GDM1 (cell line): ENCODE results near the gene PAK6.

Experiments used
- DNase-seq: peaks from one replicate; lab custom pipeline; 2025; lab: John Stamatoyannopoulos, UW

Gene PAK6

DNA sequence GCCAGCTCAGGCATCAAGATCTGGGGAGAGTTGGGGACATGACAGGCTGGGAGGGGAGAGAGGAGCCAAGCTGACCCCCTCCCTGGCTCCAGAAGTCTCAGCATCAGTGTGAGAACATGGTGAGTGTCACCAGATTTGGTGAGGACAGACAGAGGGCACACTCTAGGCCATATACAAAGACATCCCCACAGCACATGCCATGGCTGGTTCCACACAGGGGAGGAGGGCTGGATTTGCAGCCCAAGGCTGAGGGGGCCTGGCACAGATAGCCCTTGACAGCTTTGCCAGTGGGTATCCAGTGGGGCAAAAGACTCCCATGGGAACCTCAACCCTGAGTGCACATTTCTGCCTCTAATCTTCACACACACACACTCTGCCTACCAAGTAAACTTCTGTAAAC lies 54.1 kb downstream of the PAK6 start:
- DNase-seq, result no peak

DNA sequence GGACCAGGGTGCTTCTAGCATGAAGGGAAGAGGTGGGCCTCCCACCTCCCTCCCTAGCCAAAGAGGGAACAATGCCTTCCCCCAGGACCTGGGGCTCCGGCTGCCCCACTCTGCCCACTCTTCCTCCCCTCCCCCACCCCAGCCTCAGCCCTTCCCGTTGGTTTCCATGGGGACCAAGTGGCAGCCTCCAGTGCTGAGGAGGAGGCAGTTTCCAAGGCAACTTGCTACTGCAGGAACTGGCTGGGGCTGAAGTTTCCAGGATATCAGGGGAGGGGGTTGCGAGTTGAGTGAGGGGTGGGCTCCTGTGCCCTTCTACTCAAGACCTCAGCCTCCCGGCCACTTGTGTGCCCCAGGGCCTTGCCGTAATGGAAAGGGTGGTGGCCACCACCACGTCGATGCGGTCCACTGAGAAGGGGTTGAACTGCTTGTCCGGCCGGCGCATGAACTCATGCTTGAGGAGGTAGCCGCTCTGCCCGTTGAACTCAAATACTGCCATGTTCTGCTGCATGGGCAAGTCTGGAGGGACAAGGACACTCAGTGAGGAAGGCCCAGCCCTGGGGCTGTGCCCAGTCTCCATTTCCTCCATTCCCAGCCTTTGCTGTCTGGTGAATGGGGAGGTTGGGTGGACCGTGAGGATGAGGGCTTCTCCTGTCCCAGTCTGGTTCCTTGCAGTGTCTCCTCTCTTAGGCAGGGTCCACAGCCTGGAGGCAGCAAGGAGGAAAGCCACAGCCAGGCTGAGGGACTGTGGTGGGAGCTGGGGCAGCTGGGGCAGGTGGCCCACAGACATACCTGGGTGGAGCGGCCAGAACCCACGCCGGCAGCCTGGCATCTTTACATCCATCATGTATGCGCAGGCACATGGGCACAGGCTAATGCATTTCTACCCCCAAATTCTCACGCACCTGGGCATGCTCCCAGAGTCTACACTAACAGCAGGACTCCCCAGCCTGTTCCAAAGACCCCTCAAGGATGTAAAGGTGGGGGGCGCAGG lies 55.3 kb downstream of the PAK6 start:
- no peak for DNase-seq

- no peak for DNase-seq
Observed at GRCh38 chr15:40295297-40295696, 56.4 kb downstream of the PAK6 start.

GRCh38 chr15:40295877-40296560 lies 57.2 kb downstream of the PAK6 start:
- no peak for DNase-seq

GRCh38 chr15:40296561-40297230 lies 57.8 kb downstream of the PAK6 start:
- no peak for DNase-seq

GRCh38 chr15:40297356-40297755 lies 58.5 kb downstream of the PAK6 start:
- DNase-seq, result no peak

DNA sequence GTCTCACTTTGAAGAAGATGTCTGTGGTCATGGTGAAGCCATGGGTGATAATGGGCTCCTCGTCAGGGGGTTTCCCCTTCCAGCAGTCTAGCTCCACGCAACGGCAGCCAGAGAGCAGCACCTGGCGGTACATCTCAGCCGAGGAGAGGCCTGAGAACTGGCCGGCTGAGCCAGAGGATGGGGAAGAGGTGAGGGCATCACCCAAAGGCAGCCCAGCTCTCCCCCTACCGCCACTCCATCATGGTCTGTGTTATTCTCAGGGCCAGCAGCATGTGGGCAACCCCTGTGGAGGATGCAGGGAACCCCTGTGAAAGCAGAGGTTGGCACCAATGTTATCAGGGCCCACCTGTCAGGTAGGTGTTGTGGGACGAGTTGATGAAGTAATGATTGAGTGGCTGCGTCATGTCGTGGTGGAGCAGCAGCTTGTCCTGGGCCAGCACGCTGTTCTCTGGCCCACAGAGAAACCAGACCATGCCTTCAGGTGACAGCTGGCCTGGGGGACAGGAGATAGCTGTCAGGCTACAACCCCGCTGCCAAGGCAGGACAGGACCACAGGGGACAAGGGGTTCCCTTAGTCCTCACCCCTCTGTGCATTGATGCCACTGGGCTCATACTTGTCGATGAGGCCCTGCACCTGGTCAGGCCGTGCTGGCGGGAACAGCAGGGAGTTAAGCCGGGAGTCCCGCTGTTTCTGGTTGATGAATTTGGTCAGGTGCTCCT lies 59.5 kb downstream of the PAK6 start:
- no peak for DNase-seq

- no peak for DNase-seq
Observed at GRCh38 chr15:40300367-40300766, 61.5 kb downstream of the PAK6 start.

GRCh38 chr15:40300771-40301170 lies 61.9 kb downstream of the PAK6 start:
- DNase-seq, result no peak

GRCh38 chr15:40301467-40302179 lies 62.8 kb downstream of the PAK6 start:
- no peak for DNase-seq

DNA sequence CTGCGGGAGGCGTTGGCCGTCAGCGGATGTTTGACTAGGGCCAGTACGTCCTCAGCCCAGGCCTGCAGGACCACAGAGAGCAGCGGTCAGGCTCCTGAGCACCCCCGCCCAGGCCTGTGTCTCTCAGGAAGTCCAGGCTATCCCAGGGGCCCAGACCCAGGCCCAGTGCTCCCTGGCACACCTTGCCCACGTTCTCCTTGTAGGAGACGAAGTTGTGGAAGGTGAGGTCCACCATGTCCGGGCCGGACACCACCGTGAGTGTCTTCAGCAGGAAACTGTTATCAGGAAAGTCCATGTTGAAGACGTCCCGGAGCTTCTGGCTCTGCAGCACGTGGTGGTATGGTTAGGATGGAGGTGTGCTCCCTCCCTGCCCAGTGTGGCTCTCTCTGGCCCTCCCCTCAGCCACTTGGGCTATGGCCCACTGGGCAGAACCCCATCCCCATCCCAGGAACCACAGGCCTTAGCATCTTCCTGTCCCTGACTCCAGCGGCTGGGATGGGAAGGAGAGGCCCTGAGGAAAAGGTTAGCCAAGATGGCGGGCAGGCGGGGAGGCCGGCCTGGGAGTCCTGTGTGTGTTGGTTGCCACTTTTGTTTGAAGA lies 63.5 kb downstream of the PAK6 start:
- DNase-seq, result no peak

DNA sequence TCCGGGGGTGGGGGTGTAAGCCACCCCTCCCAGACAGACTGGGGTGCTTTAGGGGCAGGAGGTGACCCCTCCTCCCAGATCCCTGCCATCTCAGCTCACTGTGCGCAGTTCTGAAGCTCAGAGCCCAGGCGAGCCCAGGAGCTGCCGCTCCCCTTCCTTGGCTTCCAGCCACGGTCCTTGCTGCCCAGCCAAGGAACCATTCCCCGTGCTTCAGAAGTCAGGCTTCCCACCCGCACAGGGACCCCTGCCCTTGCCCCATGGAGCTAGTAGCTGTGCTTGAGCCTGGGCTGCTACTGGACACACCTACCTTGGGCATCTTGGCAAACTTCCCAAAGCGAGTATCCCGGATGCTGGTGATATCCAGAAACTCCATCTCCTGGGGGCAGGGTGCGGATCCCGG lies 64.1 kb downstream of the PAK6 start:
- no peak for DNase-seq

- no peak for DNase-seq
Observed at GRCh38 chr15:40303576-40303975, 64.7 kb downstream of the PAK6 start.

- no peak for DNase-seq
Observed at GRCh38 chr15:40305281-40305680, 66.4 kb downstream of the PAK6 start.

DNA sequence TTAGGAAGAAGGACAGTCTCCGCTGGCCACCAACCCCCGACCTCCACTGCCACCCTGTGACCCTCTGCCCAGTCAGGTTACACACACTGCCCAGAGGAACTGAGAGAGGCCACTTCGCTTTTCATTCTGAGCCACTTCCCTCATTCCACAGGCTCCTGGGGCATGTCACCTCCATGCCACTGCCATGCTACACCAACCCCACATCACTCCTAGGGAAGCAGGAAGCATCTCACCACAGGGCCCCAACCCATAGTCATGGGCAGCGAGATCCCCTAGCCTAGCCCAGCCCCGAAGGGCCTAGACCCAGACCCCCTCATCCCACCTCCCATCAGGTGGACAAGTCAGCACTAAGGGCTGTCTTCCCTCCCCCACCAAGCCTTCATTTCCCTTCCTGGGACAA lies 67.5 kb downstream of the PAK6 start:
- DNase-seq, result peak; percentile 10

DNA sequence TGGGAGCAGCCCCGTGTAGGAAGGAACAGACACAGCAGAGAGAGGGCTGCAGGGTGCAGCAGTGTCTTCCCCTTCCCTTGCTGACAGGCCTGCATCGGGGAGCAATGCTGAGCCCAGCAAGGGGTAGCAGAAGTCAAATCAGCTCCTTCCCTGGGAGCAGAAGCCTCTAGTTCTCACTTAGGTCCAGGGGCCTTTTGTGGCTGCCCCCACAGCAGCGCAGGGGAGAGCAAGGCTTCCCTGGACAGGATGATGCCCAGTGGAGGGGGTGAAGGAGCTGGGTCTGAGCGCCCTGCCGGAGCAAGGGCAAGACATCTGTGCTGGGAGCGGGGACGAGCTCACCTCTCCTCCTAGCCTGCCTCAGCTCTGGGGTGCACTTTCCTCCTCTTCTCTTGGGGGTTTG lies 68.0 kb downstream of the PAK6 start:
- no peak for DNase-seq

DNA sequence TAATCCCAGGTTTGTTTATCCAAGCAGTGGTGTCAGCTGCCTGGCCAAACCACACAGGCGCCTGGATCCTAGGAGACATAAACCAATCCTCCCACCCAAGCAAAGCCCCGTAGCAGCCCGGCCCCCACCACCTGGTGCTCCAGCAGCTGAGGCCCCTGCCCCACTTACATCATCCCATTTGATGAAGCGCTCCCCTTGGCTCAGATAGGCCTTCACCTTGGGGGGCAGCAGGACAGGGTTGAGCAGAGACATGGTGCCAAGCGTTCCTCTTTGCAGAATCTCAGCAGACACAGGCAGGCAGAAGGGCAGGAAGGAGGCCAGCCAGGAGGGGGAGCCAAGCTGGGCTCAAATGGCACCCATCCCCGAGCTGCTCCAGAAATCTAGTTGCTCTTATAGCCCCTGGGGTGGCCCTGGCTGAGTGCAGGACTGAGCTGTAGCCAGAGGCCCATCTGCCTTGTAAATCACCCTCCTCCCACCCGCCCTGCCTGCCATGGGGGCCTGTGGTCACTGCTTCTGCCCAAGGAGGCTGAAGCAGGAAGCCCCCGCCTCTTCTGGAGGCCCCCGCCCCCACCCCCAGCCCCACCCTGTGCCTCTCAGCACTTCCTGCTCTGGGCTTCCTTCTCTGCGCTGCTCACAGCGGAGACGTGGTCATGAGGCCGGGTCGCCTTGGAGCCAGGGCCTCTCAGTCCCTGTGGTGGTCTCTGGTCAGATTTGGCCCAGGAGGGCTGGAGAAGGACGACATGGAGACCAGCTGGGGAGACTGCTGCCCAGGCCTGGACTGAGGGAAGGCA lies 68.8 kb downstream of the PAK6 start, which contains the start of gene PLCB2:
TSS of gene PLCB2 (minus strand) at position 515 of the 791 bp plus-strand sequence. CDS start at position 252, 263 bp downstream.
- DNase-seq, result peak; percentile 83

GRCh38 chr15:40309344-40309862 lies 70.5 kb downstream of the PAK6 start:
- DNase-seq, result no peak
